SU-DHL-6 (cell line): ENCODE data around the gene CRTC3.

Source experiments
- H2AFZ ChIP-seq: fragments of 200-600 bp; sonication (generic); 2 replicates; pipeline ENCODE4 v1.6.1; 2014; ENCODE audit warnings: low read depth, mild to moderate bottlenecking, moderate library complexity, mixed read lengths, antibody characterized with exemption, low read length; ENCODE audit not compliant: severe bottlenecking
- H3F3A ChIP-seq: fragments of 200-600 bp; shearing (Covaris generic); 2 replicates; pipeline ENCODE4 v1.6.0; 2016; ENCODE audit warnings: antibody characterized with exemption, mild to moderate bottlenecking; ENCODE audit not compliant: insufficient read depth
- H3K27ac ChIP-seq: fragments of 200-600 bp; sonication (generic); 2 replicates; pipeline ENCODE4 v1.5.1; 2016; ENCODE audit warnings: low read depth, mild to moderate bottlenecking, low read length, moderate library complexity, mixed read lengths
- H3K27me3 ChIP-seq: fragments of 200-600 bp; sonication (generic), shearing (Covaris generic); 2 replicates; pipeline ENCODE4 v1.6.0; 2014; ENCODE audit warnings: mild to moderate bottlenecking, low read length
- H3K36me3 ChIP-seq: fragments of 200-600 bp; sonication (generic); 2 replicates; pipeline ENCODE4 v1.6.1; 2014; ENCODE audit warnings: mild to moderate bottlenecking, low read length, mixed read lengths
- H3K4me2 ChIP-seq: fragments of 300-600, 200-600 bp; shearing (Covaris generic), sonication (generic); 2 replicates; pipeline ENCODE4 v1.6.0; 2014; ENCODE audit warnings: low read length, low read depth, mild to moderate bottlenecking; ENCODE audit not compliant: poor library complexity, severe bottlenecking
- H3K4me3 ChIP-seq: fragments of 200-600 bp; sonication (generic); 2 replicates; pipeline ENCODE4 v1.5.1; 2014; ENCODE audit warnings: antibody characterized with exemption, low read length, mild to moderate bottlenecking, mixed read lengths; ENCODE audit not compliant: insufficient read depth, poor library complexity, severe bottlenecking
- H3K79me2 ChIP-seq: fragments of 200-600 bp; sonication (generic); 2 replicates; pipeline ENCODE4 v1.6.1; 2014; ENCODE audit warnings: mild to moderate bottlenecking, low read length, moderate library complexity; ENCODE audit not compliant: insufficient read depth
- H3K9ac ChIP-seq: fragments of 200-600 bp; sonication (generic); 2 replicates; pipeline ENCODE4 v1.7.0; 2014; ENCODE audit warnings: mild to moderate bottlenecking, low read length
- H3K9me2 ChIP-seq: fragments of 200-600 bp; sonication (generic); replicated peaks from 2 replicates; pipeline ENCODE4 v1.6.1; 2014; ENCODE audit warnings: low read length; ENCODE audit not compliant: insufficient read depth
- H3K9me3 ChIP-seq: fragments of 200-600 bp; sonication (generic); 2 replicates; pipeline ENCODE4 v1.6.1; 2014; ENCODE audit warnings: low read length, mixed read lengths; ENCODE audit not compliant: insufficient read depth
- H4K20me1 ChIP-seq: fragments of 200-600 bp; sonication (generic); 2 replicates; pipeline ENCODE4 v1.6.1; 2014; ENCODE audit warnings: low read depth, mild to moderate bottlenecking, antibody characterized with exemption, low read length, moderate library complexity, mixed read lengths
- CTCF ChIP-seq: fragments of 200-600 bp; sonication (generic); IDR thresholded peaks from one replicate; pipeline ENCODE4 v1.5.1; 2017; ENCODE audit warnings: antibody characterized with exemption, mild to moderate bottlenecking, low read length, moderate library complexity; ENCODE audit not compliant: insufficient read depth, poor library complexity, severe bottlenecking
- EZH2phosphoT487 ChIP-seq: fragments of 200-600 bp; sonication (generic), shearing (Covaris generic); conservative IDR thresholded peaks from 2 replicates; pipeline ENCODE4 v1.6.1; 2018; ENCODE audit warnings: mild to moderate bottlenecking, antibody characterized with exemption, low read length, moderate library complexity, mixed read lengths

CRTC3 gene

GRCh38 chr15:90598679-90599078, 69.0 kb downstream of the CRTC3 start:
- Histone ChIP-seq H3K9me3 (no peaks in the 10 kb centered on the region), H3K79me2 (no peaks in the 10 kb centered on the region), H3F3A (peaks cover 22% of the 10 kb centered on the region), H3K36me3 (no peaks in the 10 kb centered on the region), H3K27me3 (no peaks in the 10 kb centered on the region), H3K27ac (no peak overlapping the region), H3K9ac (no peak overlapping the region), H3K9me2 (no peaks in the 10 kb centered on the region), H3K4me2 (no peak overlapping the region), H4K20me1 (no peaks in the 10 kb centered on the region), H3K4me3 (no peak overlapping the region), H2AFZ (no peak overlapping the region)
- no peak for TF ChIP-seq CTCF
- no peak for TF ChIP-seq EZH2phosphoT487

GRCh38 chr15:90599116-90599515, 69.4 kb downstream of the CRTC3 start:
- Histone ChIP-seq H2AFZ (no peak overlapping the region), H3K79me2 (no peaks in the 10 kb centered on the region), H3K36me3 (no peaks in the 10 kb centered on the region), H3K9me2 (no peaks in the 10 kb centered on the region), H3K9me3 (no peaks in the 10 kb centered on the region), H3K9ac (no peak overlapping the region), H3K4me2 (no peak overlapping the region), H4K20me1 (no peaks in the 10 kb centered on the region), H3K4me3 (no peak overlapping the region), H3K27me3 (no peaks in the 10 kb centered on the region), H3F3A (peaks cover 18% of the 10 kb centered on the region), H3K27ac (no peak overlapping the region)
- TF ChIP-seq EZH2phosphoT487 (no peak), CTCF (no peak)

- Histone ChIP-seq H3K4me2 (no peak overlapping the region), H3K4me3 (no peak overlapping the region), H3K9ac (no peak overlapping the region), H3K79me2 (no peaks in the 10 kb centered on the region), H4K20me1 (no peaks in the 10 kb centered on the region), H3K27me3 (no peaks in the 10 kb centered on the region), H3F3A (peaks cover 12% of the 10 kb centered on the region), H3K9me2 (no peaks in the 10 kb centered on the region), H3K9me3 (no peaks in the 10 kb centered on the region), H3K27ac (no peak overlapping the region), H3K36me3 (no peaks in the 10 kb centered on the region), H2AFZ (no peak overlapping the region)
- TF ChIP-seq EZH2phosphoT487 (no peak), CTCF (no peak)
Measured at GRCh38 chr15:90599644-90600043, 69.9 kb downstream of the CRTC3 start.

GRCh38 chr15:90600954-90601353, 71.2 kb downstream of the CRTC3 start:
- H3K79me2 ChIP-seq: no peaks in the 10 kb centered on the region
- H3K36me3 ChIP-seq: no peaks in the 10 kb centered on the region
- no peak overlapping the region for H3K27ac ChIP-seq
- H4K20me1 ChIP-seq: no peaks in the 10 kb centered on the region
- no peak for TF ChIP-seq CTCF
- TF ChIP-seq EZH2phosphoT487: no peak
- H3K4me2 ChIP-seq: no peak overlapping the region
- H3K4me3 ChIP-seq: no peak overlapping the region
- no peaks in the 10 kb centered on the region for H3K27me3 ChIP-seq
- no peak overlapping the region for H3K9ac ChIP-seq
- H3K9me2 ChIP-seq: no peaks in the 10 kb centered on the region
- H2AFZ ChIP-seq: no peak overlapping the region
- no peaks in the 10 kb centered on the region for H3K9me3 ChIP-seq
- H3F3A ChIP-seq: peaks cover 2% of the 10 kb centered on the region; the same call in 1 of the 2 replicates
